IMR-90 (cell line): ENCODE results near the gene INPP5A.

Source experiments
- CTCF ChIP-seq: conservative IDR thresholded peaks from 2 replicates; pipeline ENCODE4 v1.5.1; 2012; ENCODE audit warnings: mild to moderate bottlenecking, low read depth, low read length, improper control_type of control experiment
- POLR2A ChIP-seq: IDR thresholded peaks from 2 replicates; pipeline ENCODE4 v1.6.1; 2012; ENCODE audit warnings: mild to moderate bottlenecking, low read depth, low read length
- USF2 ChIP-seq: fragments of 150-350 bp; IDR thresholded peaks from 2 replicates; pipeline ENCODE4 v1.6.1; 2017; ENCODE audit warnings: mild to moderate bottlenecking, antibody characterized with exemption, low read length, low read depth

GRCh38 chr10:132702601-132703418 lies 165.2 kb downstream of the INPP5A start:
- TF ChIP-seq POLR2A (no peak), CTCF (no peak), USF2 (no peak)
